GM12891 (cell line): ENCODE measurements around the gene MRPL21.

Experiments
- POLR2A ChIP-seq: IDR thresholded peaks from 2 replicates; pipeline ENCODE4 v1.6.1; 2011; ENCODE audit warnings: low read depth, low read length, control low read depth
- POLR2AphosphoS5 ChIP-seq: IDR thresholded peaks from 2 replicates; pipeline ENCODE4 v1.6.1; 2011; ENCODE audit warnings: low read depth, low read length, control low read depth
- SPI1 ChIP-seq: IDR thresholded peaks from 2 replicates; pipeline ENCODE4 v1.6.1; 2011; ENCODE audit warnings: low read depth, low read length, control low read depth
- TAF1 ChIP-seq: IDR thresholded peaks from 2 replicates; pipeline ENCODE4 v1.6.1; 2011; ENCODE audit warnings: low read depth, low read length, control low read depth

GRCh38 chr11:68924073-68924925 lies 20.7 kb upstream of the MRPL21 start:
- TF ChIP-seq POLR2AphosphoS5 (no peak), POLR2A (no peak), TAF1 (no peak), SPI1 (no peak)
